ENCODE data around the gene ATMIN.

DNA sequence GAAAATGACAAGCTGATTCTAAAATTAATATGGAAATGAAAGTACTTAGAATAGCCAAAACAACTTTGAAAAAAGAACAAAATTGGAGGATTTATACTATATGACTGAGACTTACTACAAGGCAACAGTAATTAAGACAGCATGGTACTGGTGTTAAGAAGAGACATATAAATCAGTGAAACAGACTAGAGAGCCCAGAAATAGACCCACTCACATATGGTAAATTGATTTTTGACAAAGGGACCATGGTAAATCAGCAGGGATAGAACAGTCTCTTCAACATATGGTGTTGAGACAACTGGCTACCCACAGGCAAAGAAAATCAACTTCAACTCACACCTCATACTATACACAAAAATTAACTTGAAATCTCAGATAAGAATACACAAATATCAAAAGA is 41.8 kb upstream of the ATMIN start:
- TF ChIP-seq, protein P1, sequence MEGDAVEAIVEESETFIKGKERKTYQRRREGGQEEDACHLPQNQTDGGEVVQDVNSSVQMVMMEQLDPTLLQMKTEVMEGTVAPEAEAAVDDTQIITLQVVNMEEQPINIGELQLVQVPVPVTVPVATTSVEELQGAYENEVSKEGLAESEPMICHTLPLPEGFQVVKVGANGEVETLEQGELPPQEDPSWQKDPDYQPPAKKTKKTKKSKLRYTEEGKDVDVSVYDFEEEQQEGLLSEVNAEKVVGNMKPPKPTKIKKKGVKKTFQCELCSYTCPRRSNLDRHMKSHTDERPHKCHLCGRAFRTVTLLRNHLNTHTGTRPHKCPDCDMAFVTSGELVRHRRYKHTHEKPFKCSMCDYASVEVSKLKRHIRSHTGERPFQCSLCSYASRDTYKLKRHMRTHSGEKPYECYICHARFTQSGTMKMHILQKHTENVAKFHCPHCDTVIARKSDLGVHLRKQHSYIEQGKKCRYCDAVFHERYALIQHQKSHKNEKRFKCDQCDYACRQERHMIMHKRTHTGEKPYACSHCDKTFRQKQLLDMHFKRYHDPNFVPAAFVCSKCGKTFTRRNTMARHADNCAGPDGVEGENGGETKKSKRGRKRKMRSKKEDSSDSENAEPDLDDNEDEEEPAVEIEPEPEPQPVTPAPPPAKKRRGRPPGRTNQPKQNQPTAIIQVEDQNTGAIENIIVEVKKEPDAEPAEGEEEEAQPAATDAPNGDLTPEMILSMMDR (IDR thresholded peaks at IDR 0.05; ENCODE audit: low read depth, low read length) = no peak
- no peak for TF ChIP-seq EZH2phosphoT487 (IDR thresholded peaks at IDR 0.05; ENCODE audit: low read depth)

All from OCI-LY3 (cell line).